IPS DF 19.7 (cell line): ENCODE measurements around the gene CYFIP1.

ENCODE experiments used
- DNase-seq: peaks from one replicate; pipeline ENCODE4 v3.0.0-alpha.2; 2013; ENCODE audit warnings: low read depth, low spot score

Gene CYFIP1

DNA sequence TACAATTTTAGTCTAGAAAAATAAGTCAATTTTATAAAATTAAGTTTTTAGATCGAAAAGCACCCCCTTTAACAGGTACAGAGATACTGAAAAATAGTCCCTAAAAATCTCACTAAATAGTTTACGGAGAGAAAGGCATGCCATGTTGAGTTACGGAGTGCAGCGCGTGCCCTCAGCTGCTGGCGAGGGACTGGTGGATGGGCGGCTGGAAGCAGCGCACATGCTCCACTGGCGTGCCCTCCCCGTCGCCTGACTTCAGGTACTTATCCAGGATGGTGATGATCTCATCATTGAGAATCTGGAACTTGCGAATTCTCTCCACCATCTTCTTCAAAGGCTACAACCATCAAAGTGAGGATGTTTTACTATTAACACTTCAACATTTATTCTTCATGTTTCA lies 110.3 kb downstream of the CYFIP1 start:
- no peak for DNase-seq

DNA sequence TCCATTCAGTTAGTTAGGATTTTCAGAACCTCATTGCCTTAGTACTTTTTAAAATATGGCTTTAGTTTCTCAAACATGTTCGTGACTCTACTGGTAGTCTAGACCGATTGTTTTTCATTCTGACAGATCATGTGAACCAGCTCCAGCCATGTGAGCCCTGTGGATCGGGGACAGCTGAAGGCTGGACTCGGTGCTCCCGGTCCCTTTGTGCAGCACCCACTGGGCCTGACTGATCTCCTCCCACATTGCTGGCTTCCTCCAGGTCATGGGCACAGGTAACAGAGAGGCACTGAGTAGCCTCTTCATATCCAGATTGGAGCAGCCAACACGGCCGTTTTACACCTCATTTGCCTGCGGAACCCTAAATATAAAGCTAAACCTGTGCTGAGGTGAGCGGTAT lies 111.2 kb downstream of the CYFIP1 start:
- no peak for DNase-seq

DNA sequence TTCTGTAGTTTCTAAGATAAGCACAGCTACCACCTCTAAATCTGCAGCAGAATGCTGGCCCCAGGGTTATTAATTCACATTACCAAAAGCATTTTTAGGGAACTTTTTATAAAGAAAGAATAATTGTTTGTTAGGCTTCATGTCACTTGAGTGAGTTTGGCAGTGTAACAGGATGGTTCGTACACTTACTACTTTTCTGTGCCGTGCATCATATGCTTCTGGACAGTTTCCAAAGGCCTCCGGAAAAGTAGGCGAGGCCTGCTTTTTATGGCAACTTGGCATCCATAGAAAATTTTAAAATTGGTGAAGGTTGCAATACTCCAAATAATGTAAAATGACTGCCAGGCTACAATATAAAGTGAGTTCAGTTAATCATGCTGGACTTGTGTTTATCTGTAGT lies 111.7 kb downstream of the CYFIP1 start:
- DNase-seq, result no peak

DNA sequence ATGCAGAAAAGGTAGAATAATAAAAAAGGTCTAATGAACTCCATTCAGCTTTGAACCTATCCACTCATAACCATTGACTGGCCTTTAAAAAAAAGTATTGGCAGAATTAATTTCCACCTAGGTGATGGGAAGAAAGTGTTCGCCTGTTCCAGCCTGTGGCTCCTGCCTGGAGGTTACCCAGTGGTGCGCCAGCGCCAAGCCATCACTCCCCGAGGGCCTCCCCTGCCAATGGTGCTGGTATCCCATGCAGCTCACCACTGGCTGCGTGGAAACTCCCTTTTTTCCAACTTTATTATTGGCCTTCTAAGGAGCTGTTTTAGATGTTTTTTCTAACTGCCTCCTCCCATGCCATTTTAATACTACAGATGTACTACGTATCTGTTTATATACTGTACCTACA lies 112.3 kb downstream of the CYFIP1 start:
- no peak for DNase-seq

DNA sequence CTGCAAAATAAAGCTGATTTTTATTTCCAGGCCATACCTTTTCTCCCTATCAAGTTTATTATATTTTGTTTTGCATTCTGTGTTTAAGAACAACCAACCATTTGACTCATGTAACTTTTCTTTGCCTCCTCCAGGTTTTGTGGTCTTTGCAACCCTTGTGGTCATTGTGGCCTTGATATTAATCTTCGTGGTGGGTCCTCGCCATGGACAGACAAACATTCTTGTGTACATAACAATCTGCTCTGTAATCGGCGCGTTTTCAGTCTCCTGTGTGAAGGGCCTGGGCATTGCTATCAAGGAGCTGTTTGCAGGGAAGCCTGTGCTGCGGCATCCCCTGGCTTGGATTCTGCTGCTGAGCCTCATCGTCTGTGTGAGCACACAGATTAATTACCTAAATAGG lies 114.1 kb downstream of the CYFIP1 start:
- DNase-seq, result no peak

DNA sequence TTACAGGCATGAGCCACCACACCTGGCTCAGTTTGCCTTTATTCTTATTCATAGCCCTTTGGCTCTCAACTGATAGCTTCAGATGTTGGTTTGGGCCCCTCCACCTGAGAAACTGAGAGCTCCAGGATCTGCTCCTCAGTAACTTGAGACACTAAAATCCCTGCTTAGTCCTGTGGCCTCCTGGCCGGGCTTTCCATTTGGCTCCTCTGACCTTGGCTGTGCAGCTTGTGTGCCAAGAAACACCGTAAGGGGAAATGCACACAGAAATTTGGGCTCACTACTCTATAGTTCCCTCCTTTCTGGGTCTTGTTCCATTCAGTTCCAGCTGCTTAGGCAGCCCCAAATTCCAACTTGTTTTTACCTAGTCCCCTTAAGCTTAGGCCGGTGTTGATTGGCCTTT lies 116.8 kb downstream of the CYFIP1 start:
- no peak for DNase-seq

DNA sequence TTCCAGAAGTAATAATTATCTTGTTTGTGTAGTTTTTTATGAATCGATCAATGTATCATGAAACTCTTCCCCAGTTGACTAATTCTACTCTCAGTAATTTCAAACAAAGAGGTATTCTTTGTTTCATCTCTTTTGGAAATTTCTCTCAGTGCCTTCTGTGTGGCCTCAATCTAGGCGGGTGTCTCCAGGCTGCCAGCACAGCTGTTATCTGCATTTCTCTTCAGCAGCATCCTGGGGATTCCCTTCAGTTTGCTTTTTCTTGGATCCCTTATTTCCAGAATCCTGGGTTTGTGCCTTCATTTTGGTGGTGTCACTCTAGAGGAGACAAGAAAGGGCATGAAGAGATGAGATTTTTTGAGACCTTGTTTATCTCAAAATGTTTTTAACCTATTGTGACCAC lies 119.0 kb downstream of the CYFIP1 start:
- no peak for DNase-seq

DNA sequence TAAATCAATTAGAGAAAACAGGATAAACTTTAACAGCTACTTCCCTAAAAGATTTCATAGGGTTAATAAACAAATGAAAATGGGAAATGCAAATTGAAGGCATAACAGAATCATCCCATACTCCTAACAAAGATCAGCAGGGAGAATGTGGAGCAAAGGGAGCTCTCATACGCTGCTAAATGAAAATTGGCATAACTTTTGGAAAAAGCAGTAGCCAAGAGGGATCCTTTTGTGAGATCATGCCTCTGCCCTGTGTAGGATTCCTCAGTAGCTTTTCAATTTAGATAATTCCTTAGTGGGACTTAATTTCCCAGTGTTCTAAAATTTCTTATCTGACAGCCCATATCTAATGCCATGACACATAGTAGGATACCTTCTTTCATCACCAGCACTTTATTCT lies 123.5 kb downstream of the CYFIP1 start:
- DNase-seq, result no peak

DNA sequence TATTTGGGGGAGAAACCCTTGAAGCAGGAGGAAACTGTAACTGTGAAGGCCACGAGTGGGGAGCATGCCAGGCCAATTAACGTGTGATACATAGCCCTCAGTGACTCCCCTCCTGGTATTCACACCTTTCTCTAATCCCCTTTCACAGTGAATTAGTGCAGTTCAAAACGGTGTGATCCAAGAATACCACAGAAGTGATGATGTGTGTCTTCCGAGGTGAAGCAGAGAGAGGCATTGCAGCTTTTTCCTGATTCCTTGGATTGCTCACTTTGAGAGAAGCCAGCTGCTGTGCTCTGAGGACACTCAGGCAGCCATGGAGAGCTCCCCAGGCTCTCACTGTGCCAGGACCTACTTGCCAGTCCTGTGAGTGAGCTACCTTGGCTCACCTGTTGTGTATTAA lies 124.4 kb downstream of the CYFIP1 start:
- no peak for DNase-seq

DNA sequence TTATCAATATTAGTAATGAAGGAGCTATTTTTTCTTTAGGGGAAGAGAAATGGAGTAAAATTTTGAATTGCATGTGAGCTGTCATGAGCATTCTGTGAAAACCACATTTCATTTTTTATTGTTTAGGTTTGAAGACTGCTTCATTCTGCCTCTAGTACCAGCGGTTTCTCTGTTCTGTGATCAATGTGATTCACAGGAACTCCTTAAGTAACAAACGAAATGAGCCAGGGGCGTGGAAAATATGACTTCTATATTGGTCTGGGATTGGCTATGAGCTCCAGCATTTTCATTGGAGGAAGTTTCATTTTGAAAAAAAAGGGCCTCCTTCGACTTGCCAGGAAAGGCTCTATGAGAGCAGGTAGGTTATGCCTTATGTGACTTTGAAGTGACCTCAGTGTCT lies 128.7 kb downstream of the CYFIP1 start:
- no peak for DNase-seq

DNA sequence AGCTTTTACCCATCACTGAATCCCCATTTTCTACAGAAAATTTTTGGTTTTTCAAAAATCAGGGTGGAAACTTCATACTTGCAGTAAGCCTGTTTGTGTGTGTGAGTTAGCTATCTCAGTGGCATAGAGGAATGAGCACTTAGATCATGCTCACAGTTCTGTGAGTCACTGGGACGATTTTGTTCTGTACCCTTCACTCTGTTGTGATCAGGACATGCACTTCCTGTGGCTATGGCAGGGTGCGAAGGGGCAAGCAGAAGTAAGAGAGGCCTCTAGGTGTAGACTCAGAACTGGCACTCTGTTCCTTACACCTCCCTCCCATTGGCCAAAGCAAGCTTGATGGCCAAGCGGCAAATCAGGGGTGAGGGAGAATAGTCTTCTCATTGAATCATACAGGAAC lies 130.1 kb downstream of the CYFIP1 start:
- DNase-seq, result no peak

DNA sequence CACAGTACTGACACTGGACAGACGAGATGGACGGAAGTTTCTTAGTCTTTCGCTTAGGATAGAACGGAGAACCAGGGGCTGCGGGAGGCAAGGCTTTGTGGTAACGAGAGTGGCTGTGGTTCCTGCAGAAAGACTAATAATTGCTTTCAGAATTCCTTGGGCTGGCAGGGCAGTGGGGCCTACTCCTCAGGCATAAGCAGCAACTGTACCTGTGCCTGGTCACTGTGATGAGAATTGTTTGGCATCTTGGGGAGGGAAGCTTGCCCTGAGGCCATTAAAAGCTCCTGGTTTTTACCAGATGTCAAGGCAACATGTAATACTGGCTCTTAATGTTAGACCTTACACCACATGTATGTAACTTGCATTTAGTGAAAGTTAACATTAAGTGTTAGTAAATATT lies 134.1 kb downstream of the CYFIP1 start:
- no peak for DNase-seq

DNA sequence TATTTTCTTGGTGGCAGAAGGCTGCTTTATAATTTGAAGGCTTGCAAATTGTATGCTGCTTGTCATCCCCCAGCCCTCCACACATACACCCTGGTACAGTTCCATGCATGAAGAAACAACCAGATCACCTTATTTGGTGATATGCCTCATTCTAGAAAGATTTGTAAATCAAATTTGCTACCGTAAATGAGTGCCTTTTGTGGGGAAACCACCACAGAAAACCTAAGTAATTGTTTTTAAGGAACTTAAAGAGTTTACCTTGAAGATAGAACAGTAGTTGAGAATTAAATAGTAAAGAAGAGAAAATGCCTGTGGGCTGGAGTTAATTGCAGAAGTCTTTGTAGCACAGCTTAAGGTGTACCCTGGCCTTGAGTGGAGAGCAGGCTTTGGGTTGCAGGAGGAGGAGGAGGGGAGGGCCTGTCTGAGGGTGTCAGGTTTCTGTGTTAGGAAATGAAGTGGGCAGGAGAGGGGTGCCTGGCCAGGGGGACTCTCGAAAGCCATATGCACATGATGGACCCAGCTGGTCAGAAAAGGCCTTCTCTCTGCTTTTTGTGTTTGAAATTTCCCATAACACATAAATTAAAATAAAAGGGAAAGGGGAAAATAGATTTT lies 134.8 kb downstream of the CYFIP1 start:
- no peak for DNase-seq

DNA sequence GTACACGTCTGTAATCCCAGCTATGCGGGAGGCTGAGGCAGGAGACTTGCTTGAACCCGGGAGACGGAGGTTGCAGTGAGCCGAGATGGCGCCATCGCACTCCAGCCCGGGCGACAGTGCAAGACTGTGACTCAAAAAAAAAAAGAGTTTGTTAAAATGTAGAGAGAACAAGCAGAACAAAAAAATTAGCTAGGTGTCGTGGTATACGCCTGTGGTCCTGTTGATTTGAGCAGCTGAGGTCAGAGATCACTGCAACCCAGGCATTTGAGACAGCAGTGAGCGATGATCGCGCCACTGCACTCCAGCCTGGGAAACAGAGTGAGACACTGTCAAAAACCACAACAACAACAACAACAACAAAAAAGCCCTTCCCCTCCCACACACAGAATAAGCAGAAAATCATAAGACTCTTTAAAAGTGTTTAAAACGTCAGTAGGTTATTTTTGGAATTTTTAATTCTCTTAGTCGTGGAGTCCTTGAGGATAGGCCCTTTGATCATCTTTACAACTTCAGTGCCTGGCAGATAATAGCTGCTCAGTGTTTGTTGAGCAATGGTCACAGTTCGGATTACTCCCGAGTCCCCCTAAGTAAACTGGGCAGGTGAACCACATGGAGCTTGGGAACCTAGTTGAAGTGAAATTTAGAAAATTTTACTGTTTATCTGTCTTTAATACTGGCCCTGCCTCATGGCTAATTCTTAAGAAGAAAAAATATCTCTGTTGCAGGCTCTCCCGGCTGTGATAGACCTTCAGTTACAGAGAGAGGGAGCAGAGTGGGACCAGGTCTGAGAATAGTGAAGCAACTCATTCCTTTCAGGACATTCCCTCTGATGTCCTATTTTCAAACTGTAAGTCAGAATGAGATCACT lies 135.5 kb downstream of the CYFIP1 start:
- DNase-seq, result no peak

DNA sequence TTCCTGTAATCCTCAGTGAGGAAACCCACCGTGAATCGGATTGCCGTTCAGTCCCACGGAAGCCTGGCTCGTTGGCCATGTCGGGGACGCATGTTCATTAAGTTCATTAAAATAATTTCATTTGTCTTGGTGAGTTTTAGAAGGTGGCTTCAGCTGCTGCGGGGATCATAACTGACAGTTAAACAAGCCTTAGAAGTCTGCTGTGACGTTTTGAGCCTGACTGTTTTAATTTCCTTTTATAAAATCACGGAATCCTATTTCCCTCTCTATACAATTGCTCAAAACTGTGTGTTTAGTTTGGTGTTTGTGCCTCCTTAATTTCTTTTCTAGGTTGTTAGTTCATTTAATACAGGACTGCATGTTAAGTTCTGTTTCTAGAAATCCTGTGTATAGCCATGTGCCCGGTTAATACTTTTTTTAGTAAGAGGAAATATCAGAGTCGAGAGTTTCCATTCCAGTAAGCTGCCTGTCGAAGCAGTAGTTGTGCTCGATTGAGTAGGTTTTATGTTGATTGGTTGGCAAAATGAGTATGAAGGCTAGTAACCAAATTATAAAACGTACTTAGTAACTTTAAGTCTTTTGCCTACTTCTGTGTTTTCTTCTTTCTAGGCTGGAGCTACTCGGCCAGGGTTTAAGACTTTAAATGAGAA lies 141.0 kb downstream of the CYFIP1 start:
- no peak for DNase-seq

DNA sequence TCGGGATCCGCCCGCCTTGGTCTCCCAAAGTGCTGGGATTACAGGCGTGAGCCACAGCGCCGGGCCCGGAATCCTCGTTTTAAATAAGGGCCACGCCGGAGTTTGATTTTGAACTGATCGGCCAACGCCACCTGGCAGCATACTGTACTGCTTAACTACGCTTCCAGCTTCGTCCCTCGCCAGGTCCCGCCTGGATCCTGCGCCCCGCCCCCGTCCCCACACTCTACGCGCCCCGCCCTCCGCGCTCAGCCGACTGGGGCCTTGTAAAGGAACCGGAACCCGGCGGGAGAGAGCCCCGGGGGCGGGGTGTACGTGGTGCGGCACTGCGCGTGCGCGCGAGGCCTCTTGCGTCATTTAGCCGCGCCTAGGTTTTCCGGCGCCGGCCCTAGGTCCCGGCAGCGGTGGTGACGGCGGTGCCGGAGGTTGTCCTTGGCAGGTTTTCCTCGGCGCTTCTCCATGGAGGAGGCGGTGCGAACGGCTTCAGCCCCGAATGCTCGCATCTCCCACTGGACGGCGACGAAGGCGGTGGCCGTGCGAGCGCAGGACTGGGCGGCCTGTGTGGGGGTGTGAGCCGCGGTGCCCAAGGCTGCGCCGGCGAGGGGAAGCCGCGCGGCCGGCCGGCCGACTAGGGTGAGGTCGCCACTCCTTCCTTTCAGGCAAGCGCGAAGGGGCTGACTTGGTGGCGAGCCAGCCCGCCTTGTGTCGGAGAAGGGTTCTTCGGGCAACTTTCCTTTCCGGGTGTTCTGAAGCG lies 141.7 kb downstream of the CYFIP1 start, which contains the start of gene NIPA2:
TSS of gene NIPA2 (plus strand) at position 375 of the 751 bp plus-strand sequence. CDS start 13,066 bp downstream, outside the sequence.
- peak; percentile 75 for DNase-seq

DNA sequence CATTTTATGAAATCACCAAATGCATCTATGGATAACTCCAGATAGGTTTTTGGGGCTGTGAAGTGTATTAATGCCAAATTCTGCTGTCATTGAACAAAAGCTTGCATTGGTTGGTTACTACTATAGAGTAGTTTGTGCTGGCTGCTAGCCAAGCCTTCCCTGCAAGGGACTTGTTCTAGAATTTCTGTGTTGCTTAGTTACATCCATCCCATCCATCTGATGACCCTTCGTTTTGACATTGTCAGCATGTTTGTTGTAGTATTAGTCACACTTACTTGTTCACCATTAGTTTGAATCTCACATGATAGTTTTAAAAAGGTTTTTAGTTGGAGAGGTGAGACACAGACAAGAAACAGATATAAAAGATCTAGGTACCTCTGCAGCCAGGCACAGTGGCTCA lies 148.7 kb downstream of the CYFIP1 start:
- DNase-seq, result no peak

DNA sequence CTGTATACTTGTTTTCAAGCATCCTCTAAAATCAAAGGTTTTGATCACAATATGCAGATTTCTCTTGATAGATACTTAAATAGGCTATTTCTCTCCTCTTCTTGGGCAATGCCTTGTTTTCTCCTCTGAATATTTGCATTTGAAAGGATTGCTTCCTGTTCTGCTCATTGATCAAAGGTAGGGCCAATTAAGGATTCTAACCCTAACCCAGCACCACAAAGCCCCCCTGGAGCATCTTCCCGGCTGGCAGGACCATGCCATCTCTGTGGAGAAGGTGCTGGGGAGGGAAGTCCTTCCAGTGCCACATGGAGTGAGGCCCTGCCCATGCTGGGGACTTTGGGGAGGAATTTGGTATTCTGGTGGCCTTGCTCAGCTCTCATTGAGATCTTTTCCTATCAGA lies 153.0 kb downstream of the CYFIP1 start:
- peak; percentile 38 for DNase-seq

DNA sequence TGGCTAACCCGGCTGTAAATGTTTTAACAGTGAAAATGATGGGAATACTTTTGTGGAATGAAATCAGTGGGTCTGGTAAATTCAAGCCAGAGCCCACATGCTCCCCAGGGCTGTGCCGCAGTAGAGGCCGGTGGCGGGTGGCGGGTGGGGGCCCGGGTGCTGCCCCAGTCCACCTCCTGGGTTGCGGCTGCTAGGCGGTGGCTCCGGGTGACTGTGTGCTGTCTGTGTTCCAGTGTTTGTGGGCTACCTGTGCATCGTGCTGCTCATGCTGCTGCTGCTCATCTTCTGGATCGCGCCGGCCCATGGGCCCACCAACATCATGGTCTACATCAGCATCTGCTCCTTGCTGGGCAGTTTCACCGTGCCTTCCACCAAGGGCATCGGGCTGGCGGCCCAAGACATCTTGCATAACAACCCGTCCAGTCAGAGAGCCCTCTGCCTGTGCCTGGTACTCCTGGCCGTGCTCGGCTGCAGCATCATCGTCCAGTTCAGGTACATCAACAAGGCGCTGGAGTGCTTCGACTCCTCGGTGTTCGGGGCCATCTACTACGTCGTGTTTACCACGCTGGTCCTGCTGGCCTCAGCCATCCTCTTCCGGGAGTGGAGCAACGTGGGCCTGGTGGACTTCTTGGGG lies 156.6 kb downstream of the CYFIP1 start:
- no peak for DNase-seq

DNA sequence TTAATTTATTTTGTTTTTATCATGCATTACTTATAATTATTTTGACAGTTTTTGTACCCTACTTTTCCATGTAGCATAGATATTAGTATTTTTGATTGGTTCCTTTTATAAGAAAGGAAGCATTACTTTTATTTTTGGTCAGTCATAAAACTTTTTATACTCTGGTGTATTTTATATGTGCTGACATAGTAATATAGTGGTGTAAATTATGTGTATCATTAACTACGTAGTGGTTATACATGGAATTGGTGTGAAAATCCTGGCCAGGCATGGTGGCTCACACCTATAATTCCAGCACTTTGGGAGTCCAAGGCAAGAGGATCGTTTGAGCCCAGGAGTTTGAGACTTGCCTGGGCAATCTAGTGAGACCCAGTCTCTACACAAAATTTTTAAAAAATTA lies 160.5 kb downstream of the CYFIP1 start:
- DNase-seq, result no peak
